Cerebellar nuclear complex (tissue), 1 donor: ENCODE results near the gene PHPT1.
A peak's percentile ranks its signal among the peaks of the same experiment; 100 is the strongest.
"Not testable (repeated sequence)": the region's sequence is repeated elsewhere in the genome, so short reads cannot be mapped to it uniquely, and the experiment has no call there.

ENCODE experiments used
- DNase-seq, 2 experiments: peaks; one replicate each; lab custom pipeline; 2025; lab: John Stamatoyannopoulos, UW

PHPT1 gene

DNA sequence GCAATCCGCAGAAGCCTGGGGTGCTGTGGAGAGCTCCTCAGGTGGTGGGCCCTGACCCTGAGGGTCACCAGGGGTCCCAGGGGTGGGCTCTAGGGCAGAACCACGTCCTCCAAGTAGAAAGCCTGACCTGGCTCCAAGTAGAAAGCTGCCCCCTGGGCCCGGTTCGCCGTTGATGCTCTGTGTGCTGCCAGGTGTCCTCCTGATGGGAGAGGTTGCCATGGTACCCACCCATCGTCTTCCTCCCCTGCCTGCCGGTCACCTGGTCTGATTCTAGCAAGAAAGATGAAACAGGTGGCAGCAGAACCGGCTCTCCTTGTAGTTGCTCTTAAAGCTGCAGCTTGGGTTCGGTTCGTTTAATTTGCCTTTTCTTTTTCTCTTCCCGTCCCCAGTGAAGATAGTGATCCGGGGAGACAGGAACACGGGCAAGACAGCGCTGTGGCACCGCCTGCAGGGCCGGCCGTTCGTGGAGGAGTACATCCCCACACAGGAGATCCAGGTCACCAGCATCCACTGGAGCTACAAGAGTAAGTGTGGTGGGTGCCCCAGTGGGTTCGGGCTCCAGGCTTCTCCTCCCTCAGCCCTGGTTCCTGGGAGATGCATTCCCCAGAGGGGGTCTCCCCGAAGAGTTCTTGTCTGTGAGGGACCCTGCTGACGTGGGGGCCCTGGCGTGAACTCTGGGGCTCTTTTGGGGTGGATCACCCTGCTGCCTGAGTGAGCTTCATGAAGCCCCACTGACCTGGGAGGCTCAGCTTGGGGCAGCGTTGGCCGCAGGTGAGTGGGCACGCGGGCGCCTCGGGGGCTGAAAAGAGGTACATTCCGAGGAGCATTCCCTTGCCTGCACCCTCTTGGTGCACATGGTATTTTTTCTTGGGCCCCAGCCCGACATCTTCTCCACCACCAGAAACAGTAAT, 25.8 kb upstream of the PHPT1 start:
- peak in 1 of 2 experiments; percentile 32 for DNase-seq

DNA sequence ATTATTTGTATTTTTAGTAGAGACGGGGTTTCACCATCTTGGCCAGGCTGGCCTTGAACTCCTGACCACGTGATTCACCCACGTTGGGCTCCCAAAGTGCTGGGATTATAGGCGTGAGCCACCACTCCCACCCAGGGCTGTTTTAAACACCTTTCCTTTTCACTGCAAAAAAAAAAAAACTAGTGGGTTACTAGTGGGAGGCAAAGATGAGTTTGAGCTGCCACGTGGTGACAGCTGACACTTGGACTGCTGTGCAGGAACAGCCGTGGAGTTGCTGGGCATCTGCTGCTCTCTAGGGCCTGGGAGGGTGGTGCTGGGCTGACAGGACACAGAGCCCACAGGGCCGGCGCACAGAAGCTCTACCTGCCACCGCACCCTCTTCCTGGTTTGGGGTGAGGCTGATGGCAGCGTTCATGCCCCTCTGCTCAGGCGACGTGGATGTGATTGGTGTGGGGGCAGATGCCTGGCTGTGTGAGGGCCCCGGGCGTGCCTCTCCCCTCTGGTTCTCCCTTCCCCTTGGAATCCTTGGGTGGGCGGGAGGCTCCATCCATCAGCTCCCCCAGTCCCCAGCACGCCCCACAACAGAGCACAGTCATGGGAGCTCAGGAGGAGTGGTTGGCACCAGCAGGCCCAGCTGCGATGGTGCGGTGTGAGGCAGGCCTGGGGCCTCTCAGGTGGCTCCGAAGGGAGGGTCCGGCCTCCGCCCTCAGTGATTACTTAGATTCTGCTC, 24.5 kb upstream of the PHPT1 start:
- DNase-seq = no peak

DNA sequence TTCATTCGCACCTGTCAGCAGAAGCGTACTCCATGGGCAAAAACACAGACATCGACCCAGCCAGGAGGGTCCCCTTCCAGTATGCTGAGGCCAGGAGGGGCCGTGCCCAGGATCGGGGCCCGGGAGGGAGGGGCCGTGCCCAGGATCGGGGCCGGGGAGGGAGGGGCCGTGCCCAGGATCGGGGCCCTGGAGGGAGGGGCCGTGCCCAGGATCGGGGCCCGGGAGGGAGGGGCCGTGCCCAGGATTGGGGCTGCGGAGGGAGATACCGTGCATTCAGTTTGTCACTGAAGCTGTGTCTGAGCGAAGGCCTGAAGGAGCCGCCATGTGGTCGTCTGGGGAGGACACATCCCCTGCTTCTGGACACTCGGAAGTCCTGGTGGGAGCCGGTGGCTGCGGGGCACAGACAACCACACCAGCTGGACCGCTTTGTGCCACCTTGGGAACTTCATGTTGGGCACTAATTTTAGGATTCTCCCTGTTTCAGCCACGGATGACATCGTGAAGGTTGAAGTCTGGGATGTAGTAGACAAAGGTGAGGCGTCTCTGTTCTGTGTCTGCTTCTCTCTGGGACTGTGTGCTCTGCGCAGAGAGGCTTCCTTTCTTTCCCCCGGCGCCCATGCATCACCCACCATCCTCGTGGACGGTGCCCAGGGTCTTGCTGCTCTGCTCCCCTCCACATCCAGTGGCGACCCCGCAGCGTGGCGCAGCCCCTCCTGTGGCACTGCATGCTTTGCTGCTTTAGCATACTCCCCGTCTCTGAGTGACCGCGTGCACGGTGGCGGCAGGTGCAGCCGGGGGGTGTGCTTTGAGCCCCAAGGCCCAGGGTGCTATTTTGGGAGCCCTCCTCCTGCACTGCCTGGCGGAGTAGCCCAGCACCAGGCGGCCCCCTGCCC, 23.7 kb upstream of the PHPT1 start:
- DNase-seq = no peak

DNA sequence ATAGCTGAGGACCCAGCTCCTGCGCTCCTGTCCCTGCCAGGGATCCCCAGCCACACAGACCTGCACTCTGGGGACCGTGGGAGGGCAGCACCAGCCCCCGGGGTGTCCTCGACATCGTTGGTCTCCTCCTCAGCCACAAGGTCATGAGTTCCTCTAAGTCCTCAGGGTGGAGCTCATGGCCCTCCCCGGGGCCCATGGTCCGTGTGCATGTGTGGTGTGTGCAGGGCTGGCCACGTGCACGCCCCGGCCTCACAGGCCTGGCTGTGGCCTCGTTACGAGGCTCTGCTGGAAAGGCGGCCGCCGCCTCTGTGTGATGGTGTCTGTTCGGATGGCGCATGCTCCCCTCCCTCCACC, 23.0 kb upstream of the PHPT1 start:
- no peak for DNase-seq

DNA sequence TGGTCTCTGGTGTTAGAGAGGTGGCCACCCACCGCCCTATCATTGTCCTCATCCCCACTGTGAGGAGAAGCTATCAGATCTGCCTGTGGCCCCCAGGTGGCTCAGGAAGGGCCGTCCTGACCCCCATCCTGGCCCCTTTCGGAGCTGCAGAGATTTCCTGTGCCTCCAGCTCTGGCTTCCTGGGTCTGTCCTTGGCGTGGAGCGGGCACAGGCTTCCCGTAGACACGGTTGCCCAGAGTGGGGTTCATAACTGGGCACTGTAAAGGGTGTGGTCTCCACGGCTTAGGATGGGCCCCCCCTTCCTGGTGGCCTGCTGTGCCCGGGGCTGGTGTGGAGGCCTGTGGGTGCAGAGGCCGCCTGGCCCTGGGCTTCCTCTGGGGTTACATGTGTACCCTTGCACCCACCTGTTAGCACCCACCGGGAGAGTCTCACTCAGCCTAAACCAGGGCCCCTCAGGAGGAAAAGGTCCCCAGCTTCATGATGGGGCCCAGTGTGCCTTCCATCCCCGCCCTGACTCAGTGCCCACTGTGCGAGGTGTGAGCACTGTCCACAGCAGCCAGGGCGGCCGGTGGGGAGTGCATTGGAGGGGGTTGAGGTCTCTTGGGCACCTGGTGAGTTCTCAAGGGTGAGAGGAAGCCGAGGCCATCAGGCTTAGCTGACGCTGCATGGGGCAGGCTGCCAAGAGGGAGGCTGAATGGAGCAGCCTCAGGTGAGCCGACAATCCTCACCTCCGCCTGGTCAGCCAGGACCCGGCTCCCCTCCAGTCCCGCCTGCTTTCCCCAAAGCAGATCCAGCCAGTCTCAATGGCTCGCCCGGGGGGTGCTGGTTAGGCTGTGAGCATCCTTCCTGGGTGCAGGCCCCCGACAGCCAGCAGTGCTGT, 22.3 kb upstream of the PHPT1 start:
- no peak for DNase-seq

DNA sequence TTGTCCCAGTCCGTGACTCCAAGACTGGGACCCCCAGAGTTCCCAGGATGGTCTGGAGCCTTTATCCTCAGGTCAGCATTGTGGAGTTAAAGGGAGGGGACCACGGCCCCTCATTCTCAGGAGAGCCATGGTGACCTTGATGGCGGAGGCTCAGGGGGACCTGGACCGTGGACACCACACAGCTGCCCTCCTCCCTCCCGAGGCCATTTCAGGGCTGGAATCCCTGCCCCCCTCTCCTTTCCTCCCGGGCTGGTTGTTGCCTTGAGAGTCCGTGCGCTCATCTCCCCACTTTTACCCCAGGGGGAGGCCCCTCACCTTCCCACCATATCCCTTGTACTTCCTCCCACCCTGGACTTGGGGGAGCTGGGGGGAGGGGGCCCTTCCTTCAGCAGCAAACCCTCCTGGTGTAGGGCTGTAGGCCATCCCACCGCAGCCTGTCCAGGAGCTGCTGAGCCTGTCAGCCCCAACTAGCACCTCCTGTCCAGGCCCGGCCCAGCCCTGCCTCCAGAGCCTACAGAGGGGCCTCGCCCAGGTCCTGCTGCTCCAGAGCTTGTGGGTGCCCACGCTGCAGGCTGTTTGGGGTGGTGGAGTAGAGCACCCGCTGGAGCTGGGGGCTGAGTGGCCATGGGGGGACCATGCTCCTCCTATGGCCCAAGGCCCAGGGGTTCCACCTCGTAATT, 21.3 kb upstream of the PHPT1 start:
- no peak for DNase-seq

DNA sequence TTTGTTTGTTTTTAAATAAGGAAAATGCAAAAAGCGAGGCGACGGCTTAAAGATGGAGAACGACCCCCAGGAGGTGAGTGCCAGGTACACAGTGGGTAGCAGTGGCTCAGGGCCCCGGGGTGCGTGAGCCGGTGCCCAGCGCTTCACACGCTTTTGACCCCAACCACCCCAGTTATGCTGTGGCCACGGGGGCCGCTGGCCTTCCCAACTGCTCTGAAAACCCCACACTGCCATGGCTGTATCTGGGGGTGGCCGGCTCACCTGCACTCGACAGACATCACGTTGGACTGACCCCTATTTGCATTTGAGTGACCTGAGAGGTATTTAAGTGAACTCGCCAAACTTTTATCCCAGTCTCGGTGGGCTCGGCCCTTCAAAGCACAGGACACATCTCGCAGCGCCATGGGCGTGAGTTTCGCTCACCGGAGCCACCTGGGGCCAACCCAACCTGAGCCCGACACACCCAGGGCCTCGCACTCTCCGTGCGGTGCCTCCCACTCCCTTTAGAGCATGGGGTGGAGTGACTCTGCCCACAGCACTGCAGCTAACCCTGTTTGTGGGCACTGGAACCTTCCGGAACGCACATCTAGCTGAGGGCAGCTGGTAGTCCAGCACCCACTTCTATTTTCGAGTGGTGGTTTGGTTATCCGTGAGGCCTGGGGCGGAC, 20.6 kb upstream of the PHPT1 start:
- DNase-seq = no peak

DNA sequence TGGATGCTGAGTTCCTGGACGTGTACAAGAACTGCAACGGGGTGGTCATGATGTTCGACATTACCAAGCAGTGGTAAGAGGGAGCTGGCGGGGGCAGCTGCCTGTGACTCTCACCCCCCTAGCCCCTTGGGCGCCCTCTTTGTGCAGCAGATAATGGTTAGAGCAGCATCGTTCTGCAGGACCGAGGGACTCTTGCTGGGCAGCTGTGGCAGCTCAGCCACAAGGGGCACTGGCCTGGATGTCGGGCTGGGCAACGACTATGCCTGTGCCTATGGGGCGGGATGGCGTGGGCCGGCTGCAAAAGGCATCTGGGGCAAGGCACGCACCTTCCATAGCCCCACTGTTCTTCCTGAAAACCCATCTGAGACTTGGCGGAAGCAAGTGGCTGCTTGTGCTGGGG, 19.8 kb upstream of the PHPT1 start:
- DNase-seq = no peak

DNA sequence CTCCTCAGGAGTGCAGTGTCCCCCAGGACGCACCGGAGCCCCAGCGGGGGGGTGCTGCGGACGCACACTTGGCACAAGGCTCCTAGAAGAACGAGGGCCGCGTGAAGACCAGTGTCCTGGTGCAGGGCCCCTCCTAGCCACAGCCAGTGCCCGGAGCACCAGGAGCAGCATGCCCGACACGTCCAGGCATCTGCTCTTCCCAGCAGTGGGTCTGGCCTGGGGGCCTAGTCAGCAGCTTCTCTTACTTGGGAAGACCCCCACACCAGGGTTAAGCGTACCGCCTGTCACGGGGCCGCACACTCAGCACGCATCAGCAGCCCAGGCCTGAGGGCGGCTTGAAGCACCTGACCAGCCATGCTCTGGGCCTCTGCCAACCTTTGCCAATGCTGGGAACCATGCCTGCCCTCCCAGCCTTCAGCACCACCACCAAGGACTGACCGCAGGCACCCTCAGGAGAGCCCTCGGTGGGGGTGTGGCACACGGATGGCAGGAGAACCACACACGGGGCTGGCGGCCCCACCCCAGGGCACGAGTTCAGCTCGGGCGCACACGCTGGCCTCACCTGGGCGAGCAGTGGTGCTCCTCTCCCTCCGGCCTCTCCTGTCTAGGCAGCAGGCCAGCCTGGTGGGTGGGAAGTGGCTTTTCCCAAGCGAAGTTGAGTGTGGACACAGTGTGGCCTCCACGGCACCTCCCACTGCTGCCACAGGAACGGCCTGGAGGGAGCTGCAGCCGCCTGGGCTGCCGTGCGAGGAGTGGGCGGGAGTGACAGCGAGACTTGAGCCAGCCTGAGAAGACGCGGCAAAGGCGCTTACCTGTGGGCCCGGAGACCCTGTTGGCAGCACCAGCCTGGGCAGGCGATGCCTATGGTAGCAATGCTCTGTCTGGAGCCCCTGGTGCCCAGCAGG, 19.0 kb upstream of the PHPT1 start:
- DNase-seq = no peak

DNA sequence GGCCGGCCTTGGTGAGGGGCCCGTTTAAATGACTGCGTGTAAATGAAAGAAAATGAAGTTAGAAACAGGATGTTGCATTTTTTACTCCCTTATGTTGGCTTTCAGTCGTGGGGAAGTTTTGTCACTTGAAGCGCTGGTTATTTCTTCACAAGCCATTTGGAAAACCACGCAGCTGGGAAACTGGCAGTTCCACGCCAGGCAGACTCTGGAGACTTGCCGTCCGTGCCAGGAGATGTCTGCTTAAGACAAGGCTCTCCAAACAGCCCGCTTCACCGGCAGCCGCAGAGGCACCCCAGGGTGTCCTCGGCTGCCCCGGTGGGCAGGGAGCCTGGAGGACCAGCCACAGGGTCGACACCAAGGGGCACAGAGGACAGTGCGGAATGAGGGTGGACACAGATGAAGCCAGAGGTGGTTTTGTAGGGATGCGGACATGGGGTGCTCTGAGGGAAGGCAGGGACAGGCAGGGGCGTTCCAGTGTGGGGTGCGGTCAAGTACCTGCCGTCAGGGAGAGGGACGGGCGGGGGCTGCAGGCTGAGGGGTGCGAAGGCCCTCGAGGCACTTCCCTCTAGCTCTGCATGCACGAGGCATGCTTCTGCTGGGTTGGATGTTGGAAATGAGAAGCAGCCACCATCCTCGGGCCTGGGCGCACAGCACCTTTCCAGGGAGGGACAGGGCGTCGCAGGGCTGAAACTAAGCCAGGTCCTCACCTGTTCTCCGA, 18.0 kb upstream of the PHPT1 start:
- DNase-seq = no peak

DNA sequence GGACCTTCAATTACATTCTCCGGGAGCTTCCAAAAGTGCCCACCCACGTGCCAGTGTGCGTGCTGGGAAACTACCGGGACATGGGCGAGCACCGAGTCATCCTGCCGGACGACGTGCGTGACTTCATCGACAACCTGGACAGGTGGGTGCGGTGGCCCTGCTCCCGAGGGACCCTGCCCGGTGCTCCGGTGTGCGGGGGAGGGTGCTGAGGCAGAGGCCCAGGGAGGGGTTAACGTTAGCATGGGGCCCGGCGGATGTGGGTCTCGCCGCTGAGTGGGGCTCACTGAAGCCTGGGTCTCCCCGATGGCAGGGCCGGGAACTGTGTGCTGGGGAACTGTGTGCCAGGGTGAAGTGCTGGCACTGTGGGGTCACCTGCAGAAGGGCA, 17.5 kb upstream of the PHPT1 start:
- no peak for DNase-seq

DNA sequence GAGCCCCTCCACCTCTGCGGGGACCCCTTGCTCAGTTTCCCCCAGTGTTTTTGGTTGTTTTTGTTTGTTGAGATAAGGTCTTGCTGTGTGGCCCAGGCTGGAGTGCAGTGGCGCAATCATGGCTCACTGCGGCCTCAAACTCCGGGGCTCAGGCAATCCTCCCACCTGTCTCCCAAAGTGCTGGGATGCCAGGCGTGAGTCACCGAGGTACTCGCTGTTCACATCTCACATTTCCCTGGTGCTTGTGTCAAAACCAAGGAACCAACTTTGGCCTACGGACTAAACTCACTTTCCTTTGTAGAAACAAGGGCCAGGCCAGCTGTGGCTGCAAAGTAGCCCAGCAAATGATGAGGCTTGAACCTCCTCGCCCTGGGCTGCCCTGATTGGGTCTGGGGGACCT, 16.6 kb upstream of the PHPT1 start:
- no peak for DNase-seq

DNA sequence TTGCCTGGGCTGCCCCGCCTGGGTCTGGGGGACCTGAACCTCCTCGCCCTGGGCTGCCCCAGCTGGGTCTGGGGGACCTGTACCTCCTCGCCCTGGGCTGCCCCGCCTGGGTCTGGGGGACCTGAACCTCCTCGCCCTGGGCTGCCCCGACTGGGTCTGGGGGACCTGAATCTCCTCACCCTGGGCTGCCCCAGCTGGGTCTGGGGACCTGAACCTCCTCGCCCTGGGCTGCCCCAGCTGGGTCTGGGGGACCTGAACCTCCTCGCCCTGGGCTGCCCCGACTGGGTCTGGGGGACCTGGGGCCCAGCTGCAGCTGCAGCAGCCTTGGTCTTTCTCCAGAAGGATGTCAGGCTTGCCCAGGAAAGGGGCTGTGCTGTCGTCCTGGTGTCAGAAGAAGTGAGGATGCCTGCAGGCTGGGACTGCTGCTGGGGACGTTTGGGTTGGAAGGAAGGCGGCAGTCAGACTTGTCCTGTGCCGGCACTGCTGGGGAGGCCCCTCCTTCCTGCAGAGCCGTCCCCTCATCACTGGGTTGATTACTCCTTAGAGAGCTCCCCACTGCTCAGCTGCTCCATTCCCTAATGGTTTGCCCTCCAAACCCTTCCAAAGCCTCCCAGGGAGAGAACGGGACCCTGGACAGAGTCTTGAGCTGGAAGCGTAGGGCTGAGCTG, 15.7 kb upstream of the PHPT1 start:
- DNase-seq = not testable (repeated sequence)

DNA sequence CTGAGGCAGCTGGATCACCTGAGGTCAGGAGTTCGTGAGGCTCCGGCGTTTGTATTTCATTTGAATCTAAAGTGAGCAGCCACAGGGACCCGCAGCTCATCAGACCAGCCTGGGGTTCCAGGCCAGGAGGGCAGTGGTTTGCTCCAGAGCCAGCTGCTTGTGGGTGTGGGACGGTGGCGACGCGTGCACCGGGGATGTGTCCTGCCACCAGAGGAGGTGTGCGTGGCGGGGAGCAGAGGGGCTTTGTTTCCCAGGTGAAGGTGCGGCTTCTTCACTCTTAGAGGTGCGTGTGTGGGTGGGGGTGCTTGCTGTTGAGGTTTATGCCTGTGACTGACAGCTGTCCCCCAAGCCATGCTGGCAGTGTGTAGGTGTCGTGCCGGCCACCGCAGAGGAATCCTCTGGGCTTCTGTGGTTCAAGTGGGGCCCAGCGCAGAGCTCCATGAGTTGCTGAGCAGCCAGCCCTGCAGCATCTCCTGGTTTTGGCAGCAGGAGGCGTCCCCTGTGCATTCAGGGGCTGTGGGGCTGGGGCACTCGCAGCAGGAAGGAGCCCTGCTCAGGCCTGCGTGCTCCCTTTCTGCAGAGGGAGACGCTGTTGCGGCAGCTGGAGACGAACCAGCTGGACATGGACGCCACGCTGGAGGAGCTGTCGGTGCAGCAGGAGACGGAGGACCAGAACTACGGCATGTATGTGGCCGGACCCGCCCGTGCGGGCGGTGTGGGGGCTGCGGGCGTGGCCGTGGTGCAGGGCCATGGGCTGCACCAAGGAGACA, 13.9 kb upstream of the PHPT1 start:
- DNase-seq = no peak

DNA sequence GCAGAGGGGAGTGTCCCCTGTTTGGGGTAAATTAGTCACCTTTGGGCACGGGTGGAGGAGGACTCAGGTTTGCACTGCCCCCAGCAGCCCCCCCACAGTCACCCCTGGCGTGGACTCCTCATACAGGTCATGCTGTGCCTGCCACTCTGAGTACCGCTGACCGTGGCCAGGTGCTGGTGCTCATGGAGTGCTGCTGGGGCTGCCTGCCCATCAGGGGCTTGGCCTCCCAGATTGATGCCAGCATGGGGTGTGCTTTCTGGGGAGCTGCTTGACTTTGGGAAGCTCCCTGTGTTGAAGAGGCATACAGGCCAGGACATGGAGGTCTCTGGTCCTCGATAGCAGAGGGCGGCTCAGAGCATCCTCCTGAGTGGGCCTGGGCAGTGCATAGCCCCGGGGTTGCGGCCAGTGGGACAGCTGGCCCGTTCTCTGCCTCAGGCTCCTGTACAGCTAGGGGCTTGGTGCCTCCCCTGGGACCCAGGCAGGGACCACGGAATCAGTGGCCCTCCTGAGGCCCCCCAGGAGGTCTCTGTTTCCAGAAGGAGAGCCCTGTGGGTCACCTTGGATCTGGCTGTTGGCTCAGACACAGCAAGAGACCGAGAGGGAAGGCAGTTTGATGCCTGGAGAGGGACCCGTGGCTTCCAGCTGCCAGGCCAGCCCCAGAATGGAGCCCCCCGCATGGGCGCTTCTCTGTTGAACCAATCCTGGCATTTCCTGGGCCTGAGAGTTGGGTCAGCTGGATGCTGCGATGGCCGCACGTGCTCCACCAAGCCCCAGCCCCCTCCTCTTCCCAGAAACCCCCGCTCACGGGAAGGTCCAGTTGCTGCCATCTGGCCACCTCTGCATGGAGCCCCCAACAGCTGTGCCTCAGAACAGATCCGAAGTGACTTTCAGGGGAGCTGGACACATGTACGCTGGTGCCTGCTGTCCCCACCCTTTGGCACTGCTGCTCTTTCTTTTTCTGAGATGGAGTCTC, 13.0 kb upstream of the PHPT1 start:
- DNase-seq = no peak
